Neuronal stem cell (in vitro differentiated cells): ENCODE results near the gene DDT.
"Not testable (repeated sequence)": the region's sequence is repeated elsewhere in the genome, so short reads cannot be mapped to it uniquely, and the experiment has no call there.

Experiments used
- DNase-seq: peaks from one replicate; pipeline ENCODE4 v3.0.0-alpha.2; 2013; ENCODE audit warnings: low spot score
- H2AFZ ChIP-seq: one replicate; pipeline ENCODE4 v1.6.1; 2013; ENCODE audit warnings: mild to moderate bottlenecking, low read length, inconsistent platforms
- H2AK5ac ChIP-seq: 2 replicates; pipeline ENCODE4 v1.6.1; 2013; ENCODE audit warnings: low read depth, mild to moderate bottlenecking, inconsistent platforms, low read length, moderate library complexity, mixed read lengths
- H2BK120ac ChIP-seq: 2 replicates; pipeline ENCODE4 v1.6.1; 2013; ENCODE audit warnings: low read depth, mild to moderate bottlenecking, inconsistent platforms, low read length, moderate library complexity, mixed read lengths
- H2BK12ac ChIP-seq: one replicate; pipeline ENCODE4 v1.6.1; 2013; ENCODE audit warnings: low read length, inconsistent platforms
- H2BK15ac ChIP-seq: 2 replicates; pipeline ENCODE4 v1.6.1; 2013; ENCODE audit warnings: mild to moderate bottlenecking, low read length, inconsistent platforms, mixed read lengths
- H2BK5ac ChIP-seq: one replicate; pipeline ENCODE4 v1.6.1; 2013; ENCODE audit warnings: inconsistent platforms, mild to moderate bottlenecking, low read length, moderate library complexity
- H3K14ac ChIP-seq: one replicate; pipeline ENCODE4 v1.6.1; 2013; ENCODE audit warnings: low read length, inconsistent platforms
- H3K18ac ChIP-seq: 2 replicates; pipeline ENCODE4 v1.6.1; 2013; ENCODE audit warnings: low read length, inconsistent platforms
- H3K23ac ChIP-seq: 2 replicates; pipeline ENCODE4 v1.6.1; 2013; ENCODE audit warnings: low read depth, mild to moderate bottlenecking, mixed read lengths, low read length, inconsistent platforms; ENCODE audit not compliant: poor library complexity
- H3K27ac ChIP-seq: replicated peaks from 3 replicates; pipeline ENCODE4 v1.5.1; 2013; ENCODE audit warnings: low read length, inconsistent platforms
- H3K27me3 ChIP-seq, 3 experiments: 2 replicates each; pipeline ENCODE4 v1.6.1; 2013; ENCODE audit warnings: low read length in 3 of 3, mild to moderate bottlenecking in 2 of 3, inconsistent platforms in 1 of 3, low read depth in 1 of 3, mixed read lengths in 1 of 3, moderate library complexity in 1 of 3; ENCODE audit not compliant: control insufficient read depth in 3 of 3, insufficient read depth in 3 of 3
- H3K36me3 ChIP-seq, 2 donors: replicated peaks in 1 of 2; 2 replicates each; pipeline ENCODE4 v1.6.1; 2013; ENCODE audit warnings: low read length in 2 of 2; ENCODE audit not compliant: control insufficient read depth in 2 of 2, insufficient read depth in 2 of 2
- H3K4ac ChIP-seq: 2 replicates; pipeline ENCODE4 v1.6.1; 2013; ENCODE audit warnings: inconsistent platforms, mild to moderate bottlenecking, low read length, moderate library complexity
- H3K4me1 ChIP-seq, 2 donors: 1 replicate in 1 of 2; 2 replicates in 1 of 2; pipeline ENCODE4 v1.6.1; 2013; ENCODE audit warnings: low read length in 2 of 2, low read depth in 1 of 2; ENCODE audit not compliant: control insufficient read depth in 2 of 2, insufficient read depth in 1 of 2
- H3K4me2 ChIP-seq: one replicate; pipeline ENCODE4 v1.6.1; 2013; ENCODE audit warnings: mild to moderate bottlenecking, low read length, inconsistent platforms; ENCODE audit not compliant: insufficient read depth, poor library complexity, severe bottlenecking
- H3K4me3 ChIP-seq, 2 donors: 2 replicates each; pipeline ENCODE4 v1.5.1; 2013; ENCODE audit warnings: low read length in 2 of 2, mild to moderate bottlenecking in 2 of 2, inconsistent platforms in 1 of 2, moderate library complexity in 1 of 2
- H3K79me1 ChIP-seq: one replicate; pipeline ENCODE4 v1.6.1; 2013; ENCODE audit warnings: low read depth, mild to moderate bottlenecking, inconsistent platforms, low read length, moderate library complexity
- H3K9ac ChIP-seq: one replicate; pipeline ENCODE4 v1.6.1; 2013; ENCODE audit warnings: mild to moderate bottlenecking, low read depth, low read length, inconsistent platforms; ENCODE audit not compliant: poor library complexity
- H3K9me3 ChIP-seq, 2 donors: replicated peaks in 1 of 2; 2 replicates each; pipeline versions ENCODE3 to v1.6.1; 2013; ENCODE audit warnings: low read length in 2 of 2, mild to moderate bottlenecking in 2 of 2, inconsistent platforms in 1 of 2, low read depth in 1 of 2, mixed read lengths in 1 of 2, moderate library complexity in 1 of 2; ENCODE audit not compliant: control insufficient read depth in 2 of 2, insufficient read depth in 1 of 2
- H4K8ac ChIP-seq: one replicate; pipeline ENCODE4 v1.6.1; 2013; ENCODE audit warnings: low read depth, mild to moderate bottlenecking, inconsistent platforms, low read length, moderate library complexity
- H4K91ac ChIP-seq: one replicate; pipeline ENCODE4 v1.6.1; 2013; ENCODE audit warnings: low read length, low read depth, mild to moderate bottlenecking, inconsistent platforms; ENCODE audit not compliant: poor library complexity
- WGBS, 2 donors: extraction: QIAGEN DNeasy Blood & Tissue Kit; methylation state at CpG; one replicate each; pipeline ENCODE4 v1.1.7; 2013; ENCODE audit warnings: missing lambda C conversion rate in 2 of 2, mixed read lengths in 1 of 2; ENCODE audit not compliant: insufficient read length in 2 of 2, insufficient replicate concordance in 1 of 2; ENCODE audit errors: extremely low coverage in 2 of 2; 5-methylcytosine and 5-hydroxymethylcytosine counted together

DDT gene

GRCh38 chr22:23926561-23926960, 47.7 kb downstream of the DDT start:
- peaks cover 2 to 39% of the 10 kb centered on the region in 2 donors for H3K9me3 ChIP-seq
- no peak overlapping the region for H3K23ac ChIP-seq
- no peak overlapping the region for H4K8ac ChIP-seq
- no peak overlapping the region for H2AFZ ChIP-seq
- H3K4me3 ChIP-seq, result no peak overlapping the region
- H4K91ac ChIP-seq, result no peak overlapping the region
- no peak overlapping the region for H3K9ac ChIP-seq
- no CpG with 5 or more reads among the region's 14 CpGs for WGBS, 2 donors
- DNase-seq, result no peak
- H3K79me1 ChIP-seq, result no peaks in the 10 kb centered on the region
- no peak overlapping the region for H3K4ac ChIP-seq
- H2BK15ac ChIP-seq, result no peak overlapping the region
- H3K4me2 ChIP-seq, result no peak overlapping the region
- H3K4me1 ChIP-seq, result no peaks in the 10 kb centered on the region
- no peak overlapping the region for H2BK12ac ChIP-seq
- no peak overlapping the region for H3K18ac ChIP-seq
- H3K14ac ChIP-seq, result no peak overlapping the region
- no peaks in the 10 kb centered on the region for H3K27me3 ChIP-seq
- H3K27ac ChIP-seq, result no peak overlapping the region
- no peak overlapping the region for H2BK5ac ChIP-seq
- no peak overlapping the region for H2BK120ac ChIP-seq
- H2AK5ac ChIP-seq, result no peak overlapping the region
- H3K36me3 ChIP-seq, result peaks cover 5 to 91% of the 10 kb centered on the region in 2 donors

- Histone ChIP-seq H2BK15ac (no peak overlapping the region), H3K18ac (no peak overlapping the region), H3K27ac (no peak overlapping the region), H3K27me3 (no peaks in the 10 kb centered on the region), H3K23ac (no peak overlapping the region), H3K36me3 (peaks cover 5 to 86% of the 10 kb centered on the region in 2 donors), H3K4me1 (no peaks in the 10 kb centered on the region), H2AK5ac (no peak overlapping the region), H3K9ac (no peak overlapping the region), H3K4me3 (no peak overlapping the region), H2BK12ac (no peak overlapping the region), H3K9me3 (peaks cover 2 to 26% of the 10 kb centered on the region in 2 donors), H3K4me2 (no peak overlapping the region), H2BK5ac (no peak overlapping the region), H2AFZ (no peak overlapping the region), H3K14ac (no peak overlapping the region), H3K4ac (no peak overlapping the region), H4K91ac (no peak overlapping the region), H2BK120ac (no peak overlapping the region), H3K79me1 (no peaks in the 10 kb centered on the region), H4K8ac (no peak overlapping the region)
- DNase-seq, result no peak
- no CpG with 5 or more reads among the region's 6 CpGs for WGBS, 2 donors
Observed at GRCh38 chr22:23925020-23925606, 49.1 kb downstream of the DDT start.

- no peaks in the 10 kb centered on the region for H3K4me1 ChIP-seq
- H2BK12ac ChIP-seq, result no peak overlapping the region
- H2AK5ac ChIP-seq, result no peak overlapping the region
- no peak overlapping the region for H3K18ac ChIP-seq
- H3K4me3 ChIP-seq, result no peak overlapping the region
- no peak overlapping the region for H3K14ac ChIP-seq
- no peak overlapping the region for H3K4ac ChIP-seq
- H3K27ac ChIP-seq, result no peak overlapping the region
- H2AFZ ChIP-seq, result no peak overlapping the region
- WGBS, 2 donors, result no CpG with 5 or more reads among the region's 2 CpGs
- no peak overlapping the region for H2BK15ac ChIP-seq
- DNase-seq, result no peak
- no peak overlapping the region for H3K4me2 ChIP-seq
- H2BK120ac ChIP-seq, result no peak overlapping the region
- no peaks in the 10 kb centered on the region for H3K27me3 ChIP-seq
- no peak overlapping the region for H3K23ac ChIP-seq
- no peak overlapping the region for H4K8ac ChIP-seq
- peaks cover 5 to 75% of the 10 kb centered on the region in 2 donors for H3K36me3 ChIP-seq
- no peak overlapping the region for H2BK5ac ChIP-seq
- no peak overlapping the region for H3K9ac ChIP-seq
- H4K91ac ChIP-seq, result no peak overlapping the region
- peaks cover 2 to 22% of the 10 kb centered on the region in 2 donors for H3K9me3 ChIP-seq
- H3K79me1 ChIP-seq, result no peaks in the 10 kb centered on the region
Observed at GRCh38 chr22:23922921-23923320, 51.3 kb downstream of the DDT start.

GRCh38 chr22:23921586-23922201, 52.5 kb downstream of the DDT start:
- not testable (repeated sequence) for H3K18ac ChIP-seq, H2BK12ac ChIP-seq, H3K9ac ChIP-seq, H2AFZ ChIP-seq, DNase-seq, H2BK5ac ChIP-seq, H3K23ac ChIP-seq, H3K4me2 ChIP-seq, H4K91ac ChIP-seq, H3K27me3 ChIP-seq, H2BK120ac ChIP-seq, H3K4me1 ChIP-seq, H3K27ac ChIP-seq, H3K14ac ChIP-seq, H2BK15ac ChIP-seq, H3K79me1 ChIP-seq, H2AK5ac ChIP-seq, H3K4ac ChIP-seq, H4K8ac ChIP-seq, H3K4me3 ChIP-seq
- WGBS, 2 donors, result no CpG with 5 or more reads among the region's 13 CpGs
- Histone ChIP-seq H3K36me3 (peaks cover 5 to 73% of the 10 kb centered on the region in 2 donors), H3K9me3 (peaks cover 2 to 18% of the 10 kb centered on the region in 2 donors)
